ENCODE measurements around the gene SLC28A3.

SLC28A3 gene

DNA sequence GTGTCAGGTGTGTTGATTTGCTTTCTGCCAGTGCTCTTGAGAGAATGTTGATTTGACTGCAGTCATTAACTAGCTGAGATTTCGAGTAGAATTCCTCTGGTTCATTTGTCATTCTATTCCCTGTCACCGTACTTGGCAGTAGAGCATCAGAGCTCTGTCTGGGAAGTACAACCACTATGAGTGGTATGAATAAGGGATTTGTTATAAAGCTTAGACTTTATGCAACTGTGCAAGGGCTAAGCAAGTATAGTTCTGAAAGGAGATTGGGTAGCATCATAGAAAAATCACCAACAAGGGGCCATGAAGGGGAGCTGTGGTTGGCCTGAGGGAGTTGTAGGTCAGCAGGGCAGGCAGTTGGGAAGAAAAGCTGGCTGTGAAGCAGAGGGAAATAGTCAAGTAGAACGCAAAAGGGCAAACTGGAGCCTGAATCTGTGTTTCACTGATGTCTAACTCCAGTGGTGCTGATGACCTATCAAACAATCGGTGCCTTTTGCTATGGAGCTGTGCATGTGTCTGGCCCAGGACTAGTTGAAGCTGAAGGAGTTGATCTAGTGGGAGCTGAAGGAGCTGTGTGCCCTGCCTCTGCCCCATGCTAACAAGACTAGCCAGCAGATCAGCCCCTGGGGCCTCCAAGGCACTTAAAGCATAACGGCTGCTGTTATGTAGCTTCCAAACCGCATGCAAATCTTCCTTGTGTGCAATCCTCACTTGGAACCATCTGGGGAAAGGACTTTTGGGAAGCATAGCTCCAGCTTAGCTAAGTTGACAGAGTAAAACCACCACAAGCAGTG is 110.0 kb downstream of the SLC28A3 start:
- TF ChIP-seq TAF1 (IDR thresholded peaks at IDR 0.05; ENCODE audit: borderline replicate concordance, insufficient read depth, low read length) (no peak), SIN3A (IDR thresholded peaks at IDR 0.05; ENCODE audit: borderline replicate concordance, insufficient read depth, low read length) (no peak), FOXP2 (optimal IDR thresholded peaks at IDR 0.05; ENCODE audit: borderline replicate concordance, extremely low read depth, extremely low read length, insufficient read depth) (no peak), POLR2AphosphoS5 (IDR thresholded peaks at IDR 0.05; ENCODE audit: low read depth, low read length) (no peak)
- TF ChIP-seq, protein P1, sequence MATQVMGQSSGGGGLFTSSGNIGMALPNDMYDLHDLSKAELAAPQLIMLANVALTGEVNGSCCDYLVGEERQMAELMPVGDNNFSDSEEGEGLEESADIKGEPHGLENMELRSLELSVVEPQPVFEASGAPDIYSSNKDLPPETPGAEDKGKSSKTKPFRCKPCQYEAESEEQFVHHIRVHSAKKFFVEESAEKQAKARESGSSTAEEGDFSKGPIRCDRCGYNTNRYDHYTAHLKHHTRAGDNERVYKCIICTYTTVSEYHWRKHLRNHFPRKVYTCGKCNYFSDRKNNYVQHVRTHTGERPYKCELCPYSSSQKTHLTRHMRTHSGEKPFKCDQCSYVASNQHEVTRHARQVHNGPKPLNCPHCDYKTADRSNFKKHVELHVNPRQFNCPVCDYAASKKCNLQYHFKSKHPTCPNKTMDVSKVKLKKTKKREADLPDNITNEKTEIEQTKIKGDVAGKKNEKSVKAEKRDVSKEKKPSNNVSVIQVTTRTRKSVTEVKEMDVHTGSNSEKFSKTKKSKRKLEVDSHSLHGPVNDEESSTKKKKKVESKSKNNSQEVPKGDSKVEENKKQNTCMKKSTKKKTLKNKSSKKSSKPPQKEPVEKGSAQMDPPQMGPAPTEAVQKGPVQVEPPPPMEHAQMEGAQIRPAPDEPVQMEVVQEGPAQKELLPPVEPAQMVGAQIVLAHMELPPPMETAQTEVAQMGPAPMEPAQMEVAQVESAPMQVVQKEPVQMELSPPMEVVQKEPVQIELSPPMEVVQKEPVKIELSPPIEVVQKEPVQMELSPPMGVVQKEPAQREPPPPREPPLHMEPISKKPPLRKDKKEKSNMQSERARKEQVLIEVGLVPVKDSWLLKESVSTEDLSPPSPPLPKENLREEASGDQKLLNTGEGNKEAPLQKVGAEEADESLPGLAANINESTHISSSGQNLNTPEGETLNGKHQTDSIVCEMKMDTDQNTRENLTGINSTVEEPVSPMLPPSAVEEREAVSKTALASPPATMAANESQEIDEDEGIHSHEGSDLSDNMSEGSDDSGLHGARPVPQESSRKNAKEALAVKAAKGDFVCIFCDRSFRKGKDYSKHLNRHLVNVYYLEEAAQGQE (IDR thresholded peaks at IDR 0.05; ENCODE audit: insufficient read depth in 1 of 2, low read depth in 2 of 2, low read length in 2 of 2) = no peak

DNA sequence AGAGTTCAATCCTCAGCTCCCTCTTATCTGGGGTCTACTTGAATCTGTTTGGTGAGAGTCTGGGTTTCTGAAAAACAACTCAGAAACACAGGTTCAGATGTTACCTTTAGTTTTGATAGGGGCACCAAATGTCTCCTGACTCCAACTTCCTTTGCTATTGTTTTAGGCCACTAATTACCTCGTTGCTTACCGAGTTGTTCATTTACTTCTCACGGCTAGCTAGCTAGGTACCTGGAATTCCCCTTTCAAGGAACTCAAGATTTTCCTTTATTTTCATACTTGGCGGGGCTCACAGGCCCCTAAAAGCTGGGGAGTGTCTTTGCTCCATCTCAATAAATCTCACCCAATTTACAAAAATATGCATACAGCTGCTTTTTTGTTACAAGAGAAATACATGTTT is 111.4 kb downstream of the SLC28A3 start:
- TF ChIP-seq SIN3A (IDR thresholded peaks at IDR 0.05; ENCODE audit: borderline replicate concordance, insufficient read depth, low read length) = no peak
- TF ChIP-seq TAF1 (IDR thresholded peaks at IDR 0.05; ENCODE audit: borderline replicate concordance, insufficient read depth, low read length) = no peak
- TF ChIP-seq POLR2AphosphoS5 (IDR thresholded peaks at IDR 0.05; ENCODE audit: low read depth, low read length) = no peak
- TF ChIP-seq, protein P1 (IDR thresholded peaks at IDR 0.05; ENCODE audit: insufficient read depth in 1 of 2, low read depth in 2 of 2, low read length in 2 of 2) = no peak
- no peak for TF ChIP-seq FOXP2 (optimal IDR thresholded peaks at IDR 0.05; ENCODE audit: borderline replicate concordance, extremely low read depth, extremely low read length, insufficient read depth)

DNA sequence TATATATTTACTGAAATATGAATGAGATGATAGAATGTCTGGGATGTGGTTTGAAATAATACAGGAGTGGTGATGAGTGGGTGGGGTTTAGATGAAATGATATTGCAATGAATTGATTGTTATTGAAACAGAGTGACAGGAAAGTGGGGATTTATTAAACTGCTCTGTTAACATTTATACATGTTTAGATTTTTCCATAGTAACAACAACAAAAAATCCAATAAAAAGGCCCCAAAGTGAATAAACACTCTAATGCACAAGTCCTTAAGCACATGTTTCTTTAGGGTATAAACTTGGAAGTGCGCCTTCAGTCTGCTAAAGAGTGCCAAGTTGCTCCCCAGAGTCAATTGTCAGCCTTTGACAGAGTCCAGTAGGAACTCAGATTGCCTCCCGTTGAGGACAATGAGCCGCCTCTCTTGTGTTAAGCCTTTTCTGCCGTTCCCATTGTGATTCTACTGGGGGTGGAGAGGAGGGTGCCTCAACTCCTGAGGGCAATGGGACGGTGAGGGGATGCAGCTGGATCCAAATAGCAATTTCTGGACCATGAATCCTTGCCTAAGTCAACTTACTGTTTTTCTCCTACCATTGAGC is 112.3 kb downstream of the SLC28A3 start:
- no peak for TF ChIP-seq POLR2AphosphoS5 (IDR thresholded peaks at IDR 0.05; ENCODE audit: low read depth, low read length)
- TF ChIP-seq SIN3A (IDR thresholded peaks at IDR 0.05; ENCODE audit: borderline replicate concordance, insufficient read depth, low read length) = no peak
- TF ChIP-seq FOXP2 (optimal IDR thresholded peaks at IDR 0.05; ENCODE audit: borderline replicate concordance, extremely low read depth, extremely low read length, insufficient read depth) = no peak
- TF ChIP-seq TAF1 (IDR thresholded peaks at IDR 0.05; ENCODE audit: borderline replicate concordance, insufficient read depth, low read length) = no peak
- TF ChIP-seq, protein P1 (IDR thresholded peaks at IDR 0.05; ENCODE audit: insufficient read depth in 1 of 2, low read depth in 2 of 2, low read length in 2 of 2) = no peak

DNA sequence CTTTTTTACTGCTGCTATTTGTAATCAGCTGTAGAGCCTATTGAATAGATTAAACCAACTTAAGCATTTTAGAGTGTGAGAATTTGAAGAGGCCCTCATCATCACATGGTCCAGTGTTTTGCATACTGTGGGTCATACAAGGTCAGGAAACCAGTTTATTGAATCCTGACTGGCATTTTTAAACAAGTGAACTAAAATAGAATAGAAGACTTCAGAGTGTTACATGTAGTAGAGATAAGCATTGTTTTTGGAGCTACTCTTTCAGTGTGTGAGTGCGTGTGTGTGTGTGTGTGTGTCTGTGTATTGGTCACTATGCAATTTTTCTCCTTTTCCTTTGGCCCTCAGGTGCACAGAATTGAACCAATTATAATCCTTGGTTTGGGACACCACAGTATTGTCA is 114.4 kb downstream of the SLC28A3 start:
- TF ChIP-seq SIN3A (IDR thresholded peaks at IDR 0.05; ENCODE audit: borderline replicate concordance, insufficient read depth, low read length) = no peak
- no peak for TF ChIP-seq POLR2AphosphoS5 (IDR thresholded peaks at IDR 0.05; ENCODE audit: low read depth, low read length)
- no peak for TF ChIP-seq FOXP2 (optimal IDR thresholded peaks at IDR 0.05; ENCODE audit: borderline replicate concordance, extremely low read depth, extremely low read length, insufficient read depth)
- TF ChIP-seq, protein P1 (IDR thresholded peaks at IDR 0.05; ENCODE audit: insufficient read depth in 1 of 2, low read depth in 2 of 2, low read length in 2 of 2) = no peak
- TF ChIP-seq TAF1 (IDR thresholded peaks at IDR 0.05; ENCODE audit: borderline replicate concordance, insufficient read depth, low read length) = no peak

Data from PFSK-1 (cell line).